ENCODE data around the gene CCHCR1. TPM values are rescaled to one million over a fixed set of nuclear protein-coding genes. Genes with fewer than 3 reads are reported as not detected.
A peak's percentile ranks its signal among the peaks of the same experiment; 100 is the strongest.

The CCHCR1 gene
- total RNA-seq, 1 donor from 2014 or later, result 23.2 TPM

- no peaks in the 10 kb centered on the region for H3K36me3 ChIP-seq
- no peaks in the 10 kb centered on the region for H3K79me2 ChIP-seq (ENCODE audit: low read depth)
- Mint-ChIP-seq H3K36me3 (peaks cover 12% of the 10 kb centered on the region), H3K9me3 (peaks cover 3% of the 10 kb centered on the region), H3K4me3 (no peak overlapping the region), H3K27ac (peak overlapping the region; percentile 84), H3K27me3 (ENCODE audit: insufficient read depth, low read depth) (peaks cover 4% of the 10 kb centered on the region), H3K4me1 (peaks cover 27% of the 10 kb centered on the region)
- H2AFZ ChIP-seq (replicated peaks), result no peak overlapping the region
- H3K27ac ChIP-seq, result no peak overlapping the region
- peaks cover 17% of the 10 kb centered on the region for H3F3A ChIP-seq (ENCODE audit: low read depth)
- no peaks in the 10 kb centered on the region for H4K20me1 ChIP-seq (ENCODE audit: low read depth)
- H3K9me3 ChIP-seq (ENCODE audit: low read depth), result no peaks in the 10 kb centered on the region
- H3K4me1 ChIP-seq, result peaks cover 16% of the 10 kb centered on the region
- TF ChIP-seq, protein P1, sequence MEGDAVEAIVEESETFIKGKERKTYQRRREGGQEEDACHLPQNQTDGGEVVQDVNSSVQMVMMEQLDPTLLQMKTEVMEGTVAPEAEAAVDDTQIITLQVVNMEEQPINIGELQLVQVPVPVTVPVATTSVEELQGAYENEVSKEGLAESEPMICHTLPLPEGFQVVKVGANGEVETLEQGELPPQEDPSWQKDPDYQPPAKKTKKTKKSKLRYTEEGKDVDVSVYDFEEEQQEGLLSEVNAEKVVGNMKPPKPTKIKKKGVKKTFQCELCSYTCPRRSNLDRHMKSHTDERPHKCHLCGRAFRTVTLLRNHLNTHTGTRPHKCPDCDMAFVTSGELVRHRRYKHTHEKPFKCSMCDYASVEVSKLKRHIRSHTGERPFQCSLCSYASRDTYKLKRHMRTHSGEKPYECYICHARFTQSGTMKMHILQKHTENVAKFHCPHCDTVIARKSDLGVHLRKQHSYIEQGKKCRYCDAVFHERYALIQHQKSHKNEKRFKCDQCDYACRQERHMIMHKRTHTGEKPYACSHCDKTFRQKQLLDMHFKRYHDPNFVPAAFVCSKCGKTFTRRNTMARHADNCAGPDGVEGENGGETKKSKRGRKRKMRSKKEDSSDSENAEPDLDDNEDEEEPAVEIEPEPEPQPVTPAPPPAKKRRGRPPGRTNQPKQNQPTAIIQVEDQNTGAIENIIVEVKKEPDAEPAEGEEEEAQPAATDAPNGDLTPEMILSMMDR (IDR thresholded peaks at IDR 0.05), result no peak
- TF ChIP-seq EZH2phosphoT487 (IDR thresholded peaks at IDR 0.05) (no peak), EZH2 (IDR thresholded peaks at IDR 0.05) (no peak)
- H3K27me3 ChIP-seq, result no peaks in the 10 kb centered on the region
- no peak overlapping the region for H3K4me3 ChIP-seq
- no peak for DNase-seq (ENCODE audit: low spot score)
- H3K4me2 ChIP-seq, result no peak overlapping the region
- no peak overlapping the region for H3K9ac ChIP-seq
Measured at GRCh38 chr6:31142361-31142761, 15.2 kb downstream of the CCHCR1 start.

DNA sequence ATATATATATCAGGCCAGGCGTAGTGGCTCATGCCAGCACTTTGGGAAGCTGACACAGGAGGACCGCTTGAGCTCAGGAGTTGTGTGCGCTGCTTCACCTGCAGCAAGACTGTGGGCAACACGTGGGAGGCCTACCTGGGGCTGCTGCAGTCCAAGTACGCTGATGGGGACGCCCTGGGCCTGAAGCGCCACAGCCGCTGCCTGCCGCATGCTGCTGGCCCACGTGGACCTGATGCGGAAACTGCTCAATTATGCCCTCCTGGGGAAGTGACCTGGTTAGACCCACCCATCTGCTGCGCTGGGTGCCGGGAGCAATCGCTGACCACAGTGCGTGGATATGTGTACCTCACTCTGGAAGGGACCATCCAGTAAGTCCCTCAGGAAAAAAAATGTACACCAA lies 17.0 kb downstream of the CCHCR1 start:
- H3K4me2 ChIP-seq, result no peak overlapping the region
- peaks cover 8% of the 10 kb centered on the region for H3K27me3 Mint-ChIP-seq (ENCODE audit: insufficient read depth, low read depth)

GRCh38 chr6:31139599-31139998 lies 18.0 kb downstream of the CCHCR1 start:
- DNase-seq (ENCODE audit: low spot score), result peak; percentile 59
- H3K9me3 Mint-ChIP-seq, result peaks cover 3% of the 10 kb centered on the region
- H3K4me1 Mint-ChIP-seq, result peaks cover 27% of the 10 kb centered on the region
- no peak overlapping the region for H3K9ac ChIP-seq
- no peak overlapping the region for H3K4me3 Mint-ChIP-seq
- peaks cover 16% of the 10 kb centered on the region for H3K4me1 ChIP-seq
- H3K27ac Mint-ChIP-seq, result peak overlapping the region; percentile 40
- peaks cover 8% of the 10 kb centered on the region for H3K27me3 Mint-ChIP-seq (ENCODE audit: insufficient read depth, low read depth)
- peaks cover 8% of the 10 kb centered on the region for H3K36me3 Mint-ChIP-seq
- no peaks in the 10 kb centered on the region for H3K36me3 ChIP-seq
- no peak overlapping the region for H3K27ac ChIP-seq
- H3K4me2 ChIP-seq, result no peak overlapping the region
- H3K4me3 ChIP-seq, result no peak overlapping the region
- TF ChIP-seq EZH2 (IDR thresholded peaks at IDR 0.05) (no peak), EZH2phosphoT487 (IDR thresholded peaks at IDR 0.05) (no peak)
- TF ChIP-seq, protein P1 (IDR thresholded peaks at IDR 0.05), result no peak
- H2AFZ ChIP-seq (replicated peaks), result peak overlapping the region; percentile 26
- no peaks in the 10 kb centered on the region for H3K27me3 ChIP-seq
- H4K20me1 ChIP-seq (ENCODE audit: low read depth), result no peaks in the 10 kb centered on the region
- H3F3A ChIP-seq (ENCODE audit: low read depth), result peaks cover 17% of the 10 kb centered on the region
- H3K9me3 ChIP-seq (ENCODE audit: low read depth), result no peaks in the 10 kb centered on the region
- H3K79me2 ChIP-seq (ENCODE audit: low read depth), result no peaks in the 10 kb centered on the region

More for the DNA sequence above, 17.0 kb downstream of the CCHCR1 start:
- H3K9ac ChIP-seq, result no peak overlapping the region
- H4K20me1 ChIP-seq (ENCODE audit: low read depth), result no peaks in the 10 kb centered on the region
- H3K4me1 ChIP-seq, result peaks cover 16% of the 10 kb centered on the region
- TF ChIP-seq, protein P1 (IDR thresholded peaks at IDR 0.05), result no peak
- TF ChIP-seq EZH2 (IDR thresholded peaks at IDR 0.05), result no peak
- H3K9me3 ChIP-seq (ENCODE audit: low read depth), result no peaks in the 10 kb centered on the region
- H3K4me3 ChIP-seq, result no peak overlapping the region
- H3K79me2 ChIP-seq (ENCODE audit: low read depth), result no peaks in the 10 kb centered on the region
- DNase-seq (ENCODE audit: low spot score), result no peak
- peaks cover 17% of the 10 kb centered on the region for H3F3A ChIP-seq (ENCODE audit: low read depth)
- Mint-ChIP-seq H3K36me3 (peaks cover 9% of the 10 kb centered on the region), H3K4me1 (peaks cover 27% of the 10 kb centered on the region), H3K4me3 (no peak overlapping the region), H3K9me3 (peaks cover 3% of the 10 kb centered on the region), H3K27ac (no peak overlapping the region)
- no peaks in the 10 kb centered on the region for H3K36me3 ChIP-seq
- H3K27ac ChIP-seq, result no peak overlapping the region
- H3K27me3 ChIP-seq, result no peaks in the 10 kb centered on the region
- no peak overlapping the region for H2AFZ ChIP-seq (replicated peaks)

Data from neural progenitor cell (in vitro differentiated cells).